GM15510 (cell line): ENCODE results near the gene CDRT15.
"Not testable (repeated sequence)": the region's sequence is repeated elsewhere in the genome, so short reads cannot be mapped to it uniquely, and the experiment has no call there.

Source experiments
- POLR2A ChIP-seq: IDR thresholded peaks from 3 replicates; pipeline ENCODE4 v1.6.1; 2011; ENCODE audit warnings: borderline replicate concordance; ENCODE audit not compliant: insufficient read length; ENCODE audit errors: extremely low read depth

Gene CDRT15

GRCh38 chr17:14236762-14237161 lies at the start of gene CDRT15:
Gene CDRT15 (minus strand): TSS chr17:14236862. CDS start chr17:14236833, 29 bp downstream.
- TF ChIP-seq POLR2A = not testable (repeated sequence)

DNA sequence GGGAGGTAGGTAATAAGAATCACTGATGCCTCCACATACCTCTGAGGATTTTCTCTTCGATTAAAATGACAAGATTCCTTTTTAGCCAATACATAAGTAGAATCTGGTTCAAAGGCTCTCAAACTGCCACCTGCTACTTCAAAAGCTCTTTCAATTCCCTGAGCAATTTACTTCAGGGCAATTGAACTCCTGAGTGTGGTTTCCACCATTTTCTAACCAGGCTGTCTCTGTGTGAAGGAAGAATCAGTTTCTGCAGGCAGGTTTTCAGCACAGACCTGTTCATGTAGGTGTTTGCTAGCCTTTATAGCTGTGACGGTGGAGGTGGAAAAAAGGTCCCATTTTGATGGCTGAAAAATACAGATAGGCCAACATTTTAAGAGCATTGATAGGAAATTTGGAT lies 46.1 kb upstream of the CDRT15 start:
- TF ChIP-seq POLR2A = no peak

GRCh38 chr17:14281530-14281929 lies 44.9 kb upstream of the CDRT15 start:
- TF ChIP-seq POLR2A = no peak

DNA sequence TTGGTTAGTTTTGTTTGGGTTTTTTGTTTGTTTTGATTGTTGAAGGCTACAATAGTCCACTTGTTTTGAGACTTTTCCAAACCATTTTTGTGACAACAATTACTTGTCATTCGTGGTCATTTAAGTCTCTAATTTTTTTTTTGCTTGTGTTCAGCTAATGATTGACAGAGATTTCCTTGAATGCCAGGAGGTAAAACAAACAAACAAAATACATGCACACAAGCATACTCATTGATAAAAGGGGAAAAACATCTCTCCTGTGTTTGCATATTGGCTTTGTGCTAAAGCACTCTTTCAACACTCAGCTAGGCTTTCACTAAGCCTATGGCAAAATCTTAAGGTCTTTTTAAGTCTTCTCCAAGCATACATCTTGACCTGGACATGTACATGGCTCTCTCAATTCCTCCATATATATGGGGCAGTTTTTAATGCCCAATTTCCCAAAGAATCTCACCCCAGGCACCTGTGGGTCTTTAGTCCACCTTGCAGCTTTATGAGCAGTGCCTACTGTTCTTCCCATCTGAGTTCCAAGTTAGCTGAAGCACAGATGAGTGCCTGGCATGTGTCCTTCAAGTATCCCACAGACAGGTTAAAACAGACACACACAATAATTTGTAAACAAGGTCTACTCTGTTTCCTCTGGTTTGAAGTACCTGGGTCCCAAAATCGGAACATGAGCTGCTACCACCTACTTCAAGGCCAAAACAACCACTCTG lies 40.0 kb upstream of the CDRT15 start:
- TF ChIP-seq POLR2A = no peak

GRCh38 chr17:14270508-14270907 lies 33.8 kb upstream of the CDRT15 start:
- no peak for TF ChIP-seq POLR2A

DNA sequence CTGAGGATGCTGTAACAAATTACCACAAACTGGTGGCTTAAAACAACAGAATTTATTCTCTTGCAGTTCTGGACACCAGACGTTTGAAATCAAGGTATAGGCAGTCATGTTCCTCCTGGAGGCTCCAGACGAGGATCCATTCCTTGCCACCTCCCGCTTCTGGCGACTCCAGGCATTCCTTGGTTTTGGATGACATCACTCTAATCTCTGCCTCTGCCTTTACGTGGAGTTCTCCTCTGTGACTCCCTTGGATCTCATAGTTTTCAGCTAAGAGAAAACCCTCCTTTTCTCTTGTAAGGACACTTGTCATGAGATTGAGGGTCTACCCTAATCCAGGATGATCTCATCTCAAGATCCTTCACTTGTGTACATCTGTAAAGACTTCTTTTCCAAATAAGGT lies 32.8 kb upstream of the CDRT15 start:
- no peak for TF ChIP-seq POLR2A

DNA sequence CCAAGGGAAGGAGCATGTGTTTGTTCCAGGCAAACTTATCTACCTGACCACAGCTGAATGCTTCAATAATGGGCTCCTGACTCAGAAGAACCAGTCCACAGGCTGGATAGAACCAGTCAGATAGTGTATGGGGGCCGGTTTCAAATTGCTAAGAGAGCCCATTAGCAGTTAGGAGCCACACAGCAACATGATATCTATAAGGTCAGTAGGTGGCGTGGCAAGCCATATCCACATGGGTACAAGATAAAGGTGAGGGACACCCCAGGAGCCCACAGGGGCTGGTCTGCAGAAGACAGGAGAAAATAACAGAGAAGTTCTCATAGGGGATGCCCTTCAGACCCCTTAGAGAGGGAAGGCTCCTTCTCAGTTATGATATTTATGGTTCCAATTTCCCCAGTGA lies 31.6 kb upstream of the CDRT15 start:
- no peak for TF ChIP-seq POLR2A

DNA sequence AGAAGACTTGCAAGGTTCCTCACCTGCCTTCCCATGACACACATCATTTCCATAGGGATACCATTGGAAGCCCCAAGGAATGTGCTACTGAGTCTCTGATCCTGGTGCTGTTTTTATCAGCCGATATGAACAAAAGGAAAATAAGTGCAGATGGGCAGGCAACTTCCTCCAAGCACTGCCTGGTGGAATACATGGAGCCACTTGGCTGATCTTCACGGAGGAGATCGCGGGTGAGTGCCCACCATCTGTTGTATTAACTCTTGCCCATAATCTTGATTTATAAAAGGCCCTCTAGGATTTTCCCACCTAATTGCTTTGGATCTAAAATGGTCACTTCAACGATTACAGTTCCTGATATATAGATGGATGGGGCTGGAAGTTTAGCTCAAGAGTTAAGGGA lies 24.7 kb upstream of the CDRT15 start:
- TF ChIP-seq POLR2A = no peak

DNA sequence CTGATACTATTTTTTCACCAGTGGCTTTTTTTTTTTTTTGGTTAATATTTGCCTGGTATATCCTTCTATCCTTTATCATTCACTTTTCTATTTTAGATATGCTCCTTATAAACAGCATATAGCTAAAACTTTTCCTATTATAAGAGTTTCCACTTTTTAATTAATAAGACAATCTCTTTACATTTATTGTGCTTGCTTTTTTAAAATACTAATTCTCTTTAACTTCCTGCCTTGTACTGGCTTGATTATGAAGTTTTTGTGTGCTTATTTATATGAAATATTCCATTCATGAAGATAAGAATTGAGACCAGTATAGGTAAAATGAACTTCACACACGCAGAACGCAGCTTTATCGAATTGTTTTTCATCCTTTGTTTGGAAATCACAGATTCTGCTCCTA lies 9.0 kb upstream of the CDRT15 start:
- no peak for TF ChIP-seq POLR2A

DNA sequence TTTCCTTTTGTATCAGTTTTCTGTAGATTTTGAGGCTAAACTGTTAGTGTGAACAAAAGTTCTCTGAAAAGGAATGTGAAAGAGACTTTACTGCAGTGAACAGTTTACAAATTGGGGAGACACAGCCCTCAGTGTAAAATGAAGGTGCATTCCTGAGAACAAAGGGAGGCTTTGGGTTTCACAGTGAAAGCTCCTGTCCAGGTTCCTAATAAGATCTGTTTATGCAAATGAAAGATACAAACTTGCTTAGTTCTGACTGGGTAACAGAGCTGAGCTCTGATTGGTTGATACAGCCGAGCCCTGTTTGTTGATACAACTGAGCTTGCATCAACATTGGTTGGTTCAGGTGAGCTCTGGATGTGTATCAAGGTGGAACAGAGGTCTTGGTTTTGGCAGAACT lies 8.3 kb upstream of the CDRT15 start:
- no peak for TF ChIP-seq POLR2A

- no peak for TF ChIP-seq POLR2A
Measured at GRCh38 chr17:14228903-14229302, 7.8 kb downstream of the CDRT15 start.

- TF ChIP-seq POLR2A = no peak
Measured at GRCh38 chr17:14227052-14227451, 9.6 kb downstream of the CDRT15 start.

DNA sequence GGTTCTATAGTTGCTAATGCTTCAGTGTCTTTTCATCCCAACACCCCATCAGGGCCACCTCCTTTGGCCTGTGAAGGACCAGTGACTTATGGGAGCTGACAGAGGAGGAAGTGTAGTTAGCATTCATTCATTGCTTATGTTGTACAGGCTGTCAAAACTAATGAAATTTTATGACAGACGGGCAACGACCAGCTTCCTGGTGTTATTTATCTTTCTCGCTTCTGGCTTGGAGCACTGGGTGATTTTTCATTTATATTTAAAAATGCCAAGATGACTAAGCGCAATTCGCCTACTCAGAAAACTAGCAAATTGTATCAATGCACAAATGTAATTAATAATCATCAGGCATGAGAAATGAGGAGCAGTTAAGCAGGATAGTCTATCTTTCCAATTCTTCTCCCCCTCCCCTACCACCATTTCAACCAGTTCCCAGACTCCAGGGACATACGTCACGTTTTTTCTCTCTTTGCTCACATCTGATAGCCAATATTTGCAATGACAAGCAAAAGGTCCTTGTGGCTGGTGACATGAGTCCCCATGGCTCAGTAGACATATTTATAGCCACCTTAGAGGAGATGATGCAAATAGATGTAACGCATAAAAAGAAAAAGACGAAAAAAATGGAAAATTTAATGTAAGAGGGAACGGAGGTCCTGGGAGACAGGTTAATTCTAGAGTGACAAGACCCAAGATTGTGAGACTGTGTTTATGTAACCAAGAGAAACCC lies 11.2 kb downstream of the CDRT15 start:
- no peak for TF ChIP-seq POLR2A

- TF ChIP-seq POLR2A = no peak
Measured at GRCh38 chr17:14222611-14223010, 14.1 kb downstream of the CDRT15 start.

DNA sequence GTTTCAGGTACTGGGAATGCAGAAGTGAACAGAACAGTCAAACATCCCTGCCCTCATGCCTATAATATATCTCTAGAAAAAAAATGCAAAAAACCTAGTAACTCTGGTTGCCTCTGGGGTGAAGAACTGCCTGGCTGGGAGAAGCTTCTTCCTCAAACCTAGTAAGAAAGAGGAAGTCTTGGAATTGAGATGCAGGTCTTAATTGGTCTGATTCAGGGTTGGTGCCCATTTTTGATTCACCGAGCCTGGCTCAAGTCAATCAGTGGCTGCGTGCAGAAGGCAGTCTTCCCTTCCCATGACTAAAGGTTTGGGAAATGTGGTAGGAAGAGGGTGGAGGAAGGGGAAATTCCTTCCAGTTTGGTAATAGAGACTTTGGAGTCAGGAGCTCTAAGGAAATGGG lies 22.4 kb downstream of the CDRT15 start:
- no peak for TF ChIP-seq POLR2A

GRCh38 chr17:14212401-14212800 lies 24.3 kb downstream of the CDRT15 start:
- TF ChIP-seq POLR2A = no peak
